KMS-11 (cell line): ENCODE data around the gene DPEP2NB.

Experiments
- H2AFZ ChIP-seq: fragments of 200-600 bp; sonication (generic); 2 replicates; pipeline ENCODE4 v1.6.1; 2016; ENCODE audit warnings: antibody characterized with exemption, mixed run types, low read depth
- H3K27ac ChIP-seq: fragments of 200-600 bp; sonication (generic); 2 replicates; pipeline ENCODE4 v1.6.1; 2016; ENCODE audit warnings: mild to moderate bottlenecking, mixed run types
- H3K27me3 ChIP-seq: fragments of 200-600 bp; sonication (generic); 2 replicates; pipeline ENCODE4 v1.6.1; 2017; ENCODE audit warnings: mild to moderate bottlenecking, low read depth, mixed run types, moderate library complexity; ENCODE audit not compliant: insufficient read depth
- H3K36me3 ChIP-seq: fragments of 200-600 bp; sonication (generic); 2 replicates; pipeline ENCODE4 v1.6.1; 2017; ENCODE audit warnings: mild to moderate bottlenecking, mixed run types; ENCODE audit not compliant: insufficient read depth
- H3K4me1 ChIP-seq: fragments of 200-600 bp; sonication (generic); 2 replicates; pipeline ENCODE4 v1.6.1; 2016; ENCODE audit warnings: mild to moderate bottlenecking, low read depth, mixed run types; ENCODE audit not compliant: poor library complexity, severe bottlenecking
- H3K4me2 ChIP-seq: fragments of 200-600 bp; sonication (generic); 2 replicates; pipeline ENCODE4 v1.7.0; 2016; ENCODE audit warnings: mild to moderate bottlenecking, mixed run types
- H3K4me3 ChIP-seq: fragments of 200-600 bp; sonication (generic); IDR thresholded peaks from 2 replicates; pipeline ENCODE4 v1.6.1; 2017; ENCODE audit warnings: low read depth, low read length, mixed read lengths; ENCODE audit not compliant: insufficient read depth
- H3K79me2 ChIP-seq: fragments of 200-600 bp; sonication (generic); 2 replicates; pipeline ENCODE4 v1.6.1; 2016; ENCODE audit warnings: low read depth, mixed run types; ENCODE audit not compliant: insufficient read depth
- H3K9ac ChIP-seq: fragments of 200-600 bp; sonication (generic); 2 replicates; pipeline ENCODE4 v1.6.1; 2016; ENCODE audit warnings: mild to moderate bottlenecking, mixed run types
- H4K20me1 ChIP-seq: fragments of 200-600 bp; sonication (generic); 2 replicates; pipeline ENCODE4 v1.6.1; 2016; ENCODE audit warnings: mild to moderate bottlenecking, mixed run types; ENCODE audit not compliant: insufficient read depth
- TF ChIP-seq, protein P1 (sequence below): fragments of 200-600 bp; sonication (generic); conservative IDR thresholded peaks from 2 replicates; pipeline ENCODE4 v1.6.1; 2017; ENCODE audit warnings: low read depth, mild to moderate bottlenecking, antibody characterized with exemption, low read length, moderate library complexity, mixed read lengths

The DPEP2NB gene

DNA sequence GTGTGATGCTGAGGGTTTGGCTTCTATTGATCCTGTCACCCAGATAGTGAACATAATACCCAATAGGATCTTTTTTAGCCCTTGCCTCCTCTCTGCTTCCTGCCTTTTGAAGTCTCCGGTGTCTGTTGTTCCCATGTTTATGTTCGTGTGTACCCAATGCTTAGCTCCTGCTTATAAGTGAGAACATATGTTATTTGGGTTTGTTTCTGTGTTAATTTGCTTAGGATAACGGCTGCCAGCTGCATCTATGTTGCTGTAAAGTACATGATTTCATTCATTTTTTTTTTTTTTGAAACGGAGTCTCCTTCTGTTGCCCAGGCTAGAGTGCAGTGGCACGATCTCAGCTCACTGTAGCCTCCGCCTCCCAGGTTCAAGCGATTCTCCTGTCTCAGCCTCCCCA is 30.4 kb upstream of the DPEP2NB start:
- Histone ChIP-seq H3K4me3 (no peak overlapping the region), H2AFZ (no peak overlapping the region), H3K4me1 (no peaks in the 10 kb centered on the region), H4K20me1 (no peaks in the 10 kb centered on the region), H3K27me3 (no peaks in the 10 kb centered on the region), H3K79me2 (no peaks in the 10 kb centered on the region), H3K36me3 (no peaks in the 10 kb centered on the region), H3K4me2 (no peak overlapping the region), H3K9ac (no peak overlapping the region), H3K27ac (no peak overlapping the region)
- TF ChIP-seq, protein P1, sequence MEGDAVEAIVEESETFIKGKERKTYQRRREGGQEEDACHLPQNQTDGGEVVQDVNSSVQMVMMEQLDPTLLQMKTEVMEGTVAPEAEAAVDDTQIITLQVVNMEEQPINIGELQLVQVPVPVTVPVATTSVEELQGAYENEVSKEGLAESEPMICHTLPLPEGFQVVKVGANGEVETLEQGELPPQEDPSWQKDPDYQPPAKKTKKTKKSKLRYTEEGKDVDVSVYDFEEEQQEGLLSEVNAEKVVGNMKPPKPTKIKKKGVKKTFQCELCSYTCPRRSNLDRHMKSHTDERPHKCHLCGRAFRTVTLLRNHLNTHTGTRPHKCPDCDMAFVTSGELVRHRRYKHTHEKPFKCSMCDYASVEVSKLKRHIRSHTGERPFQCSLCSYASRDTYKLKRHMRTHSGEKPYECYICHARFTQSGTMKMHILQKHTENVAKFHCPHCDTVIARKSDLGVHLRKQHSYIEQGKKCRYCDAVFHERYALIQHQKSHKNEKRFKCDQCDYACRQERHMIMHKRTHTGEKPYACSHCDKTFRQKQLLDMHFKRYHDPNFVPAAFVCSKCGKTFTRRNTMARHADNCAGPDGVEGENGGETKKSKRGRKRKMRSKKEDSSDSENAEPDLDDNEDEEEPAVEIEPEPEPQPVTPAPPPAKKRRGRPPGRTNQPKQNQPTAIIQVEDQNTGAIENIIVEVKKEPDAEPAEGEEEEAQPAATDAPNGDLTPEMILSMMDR = no peak

DNA sequence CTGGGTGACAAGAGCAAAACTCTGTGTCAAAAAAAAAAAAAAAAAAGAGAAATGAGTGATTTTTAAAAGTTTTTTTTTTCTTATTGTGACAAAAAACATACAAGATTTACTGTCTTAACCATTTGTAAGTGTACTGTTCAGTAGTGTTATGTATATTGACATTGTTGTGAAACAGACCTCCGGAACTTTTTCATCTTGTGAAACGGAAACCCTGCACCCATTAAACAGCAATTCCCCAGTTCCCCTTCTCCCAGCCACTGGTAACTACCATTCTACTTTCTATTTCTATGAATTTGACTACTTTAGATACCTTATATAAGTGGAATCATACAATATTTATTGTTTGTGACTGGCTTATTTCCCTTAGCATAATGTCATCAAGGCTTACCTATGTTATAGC is 26.1 kb upstream of the DPEP2NB start:
- Histone ChIP-seq H3K79me2 (no peaks in the 10 kb centered on the region), H3K27ac (no peak overlapping the region), H3K36me3 (no peaks in the 10 kb centered on the region), H4K20me1 (no peaks in the 10 kb centered on the region), H3K4me2 (no peak overlapping the region), H3K9ac (no peak overlapping the region), H3K27me3 (no peaks in the 10 kb centered on the region), H3K4me3 (no peak overlapping the region), H2AFZ (no peak overlapping the region), H3K4me1 (peaks cover 4% of the 10 kb centered on the region)
- TF ChIP-seq, protein P1 = no peak

DNA sequence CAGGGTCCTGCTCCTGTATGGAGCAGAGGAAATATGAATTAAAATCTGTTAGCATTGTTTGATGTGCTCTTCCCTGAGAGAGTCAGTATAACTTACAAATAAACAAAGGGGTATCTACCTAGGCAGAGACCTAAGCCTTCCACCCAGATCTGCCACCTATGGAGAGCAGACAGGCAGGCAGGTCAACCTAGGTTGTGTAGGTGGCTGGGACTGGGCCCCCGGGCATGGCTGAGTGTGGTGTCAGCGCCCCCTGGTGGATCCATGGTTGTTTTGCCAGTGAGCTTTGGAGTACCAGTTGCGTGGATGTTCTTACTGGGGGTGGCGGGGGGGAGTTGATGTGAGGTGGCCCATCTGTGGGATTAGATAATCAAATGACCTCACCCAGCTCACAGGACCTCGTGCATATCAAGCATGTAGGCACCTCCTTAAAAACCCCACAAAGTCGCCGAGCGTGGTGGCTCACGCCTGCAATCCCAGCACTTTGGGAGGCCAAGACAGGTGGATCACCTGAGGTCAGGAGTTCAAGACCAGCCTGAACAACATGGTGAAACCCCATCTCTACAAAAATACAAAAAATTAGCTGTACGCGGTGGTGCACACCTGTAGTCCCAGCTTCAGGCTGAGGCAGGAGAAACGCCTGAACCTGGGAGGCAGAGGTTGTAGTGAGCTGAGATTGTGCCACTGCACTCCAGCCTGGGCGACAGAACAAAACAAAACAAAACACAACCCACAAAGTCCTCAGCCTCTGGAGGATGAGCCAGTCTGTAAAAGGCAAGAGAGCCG is 25.0 kb upstream of the DPEP2NB start:
- Histone ChIP-seq H3K4me3 (no peak overlapping the region), H2AFZ (no peak overlapping the region), H3K79me2 (no peaks in the 10 kb centered on the region), H3K9ac (no peak overlapping the region), H3K27ac (no peak overlapping the region), H3K27me3 (no peaks in the 10 kb centered on the region), H4K20me1 (no peaks in the 10 kb centered on the region), H3K36me3 (no peaks in the 10 kb centered on the region), H3K4me1 (peaks cover 4% of the 10 kb centered on the region), H3K4me2 (no peak overlapping the region)
- TF ChIP-seq, protein P1 = peak; percentile 95

DNA sequence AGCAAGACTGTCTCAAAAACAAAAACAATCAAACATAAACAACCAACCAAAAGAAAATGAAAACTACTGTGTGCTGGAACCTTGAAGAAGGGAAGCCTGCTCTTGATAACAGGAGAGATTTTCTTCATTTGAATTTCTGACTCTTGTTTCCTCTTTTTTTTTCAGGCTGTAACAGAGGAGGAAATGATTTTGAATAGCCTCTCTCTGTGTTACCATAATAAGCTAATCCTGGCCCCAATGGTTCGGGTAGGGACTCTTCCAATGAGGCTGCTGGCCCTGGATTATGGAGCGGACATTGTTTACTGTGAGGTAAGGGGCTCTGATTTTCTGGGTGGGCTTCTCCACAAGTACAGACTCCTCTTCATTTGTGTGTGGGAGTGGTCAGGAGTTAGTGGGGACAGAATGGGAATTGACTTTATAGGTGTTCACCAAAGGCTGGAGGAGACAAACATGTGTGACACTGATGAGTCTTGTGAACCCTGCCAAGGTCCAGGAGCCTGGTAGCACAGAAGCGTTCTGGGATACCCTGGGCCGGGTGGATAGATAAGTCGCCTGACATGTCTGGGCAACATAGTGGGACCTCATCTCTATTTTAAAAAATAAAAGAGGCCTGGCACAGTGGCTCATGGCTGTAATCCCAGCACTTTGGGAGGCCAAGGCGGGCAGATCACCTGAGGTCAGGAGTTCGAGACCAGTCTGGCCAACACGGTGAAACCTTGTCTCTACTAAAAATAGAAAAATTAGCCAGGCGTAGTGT is 22.3 kb upstream of the DPEP2NB start:
- H3K36me3 ChIP-seq = no peaks in the 10 kb centered on the region
- peaks cover 4% of the 10 kb centered on the region for H3K4me1 ChIP-seq
- no peak overlapping the region for H2AFZ ChIP-seq
- no peak overlapping the region for H3K9ac ChIP-seq
- TF ChIP-seq, protein P1 = no peak
- no peak overlapping the region for H3K4me3 ChIP-seq
- H4K20me1 ChIP-seq = no peaks in the 10 kb centered on the region
- H3K27ac ChIP-seq = no peak overlapping the region
- no peaks in the 10 kb centered on the region for H3K27me3 ChIP-seq
- no peak overlapping the region for H3K4me2 ChIP-seq
- H3K79me2 ChIP-seq = no peaks in the 10 kb centered on the region
